GM21423 (cell line): ENCODE measurements around the gene ZNF462.
"Not testable (repeated sequence)": the region's sequence is repeated elsewhere in the genome, so short reads cannot be mapped to it uniquely, and the experiment has no call there.

ENCODE experiments used
- ATAC-seq: cut with Tn5 transposase; IDR thresholded peaks from one replicate; pipeline ENCODE4 v1.9.1; 2021; ENCODE audit warnings: mild to moderate bottlenecking, moderate library complexity; ENCODE audit not compliant: unreplicated experiment

The ZNF462 gene, protein sequence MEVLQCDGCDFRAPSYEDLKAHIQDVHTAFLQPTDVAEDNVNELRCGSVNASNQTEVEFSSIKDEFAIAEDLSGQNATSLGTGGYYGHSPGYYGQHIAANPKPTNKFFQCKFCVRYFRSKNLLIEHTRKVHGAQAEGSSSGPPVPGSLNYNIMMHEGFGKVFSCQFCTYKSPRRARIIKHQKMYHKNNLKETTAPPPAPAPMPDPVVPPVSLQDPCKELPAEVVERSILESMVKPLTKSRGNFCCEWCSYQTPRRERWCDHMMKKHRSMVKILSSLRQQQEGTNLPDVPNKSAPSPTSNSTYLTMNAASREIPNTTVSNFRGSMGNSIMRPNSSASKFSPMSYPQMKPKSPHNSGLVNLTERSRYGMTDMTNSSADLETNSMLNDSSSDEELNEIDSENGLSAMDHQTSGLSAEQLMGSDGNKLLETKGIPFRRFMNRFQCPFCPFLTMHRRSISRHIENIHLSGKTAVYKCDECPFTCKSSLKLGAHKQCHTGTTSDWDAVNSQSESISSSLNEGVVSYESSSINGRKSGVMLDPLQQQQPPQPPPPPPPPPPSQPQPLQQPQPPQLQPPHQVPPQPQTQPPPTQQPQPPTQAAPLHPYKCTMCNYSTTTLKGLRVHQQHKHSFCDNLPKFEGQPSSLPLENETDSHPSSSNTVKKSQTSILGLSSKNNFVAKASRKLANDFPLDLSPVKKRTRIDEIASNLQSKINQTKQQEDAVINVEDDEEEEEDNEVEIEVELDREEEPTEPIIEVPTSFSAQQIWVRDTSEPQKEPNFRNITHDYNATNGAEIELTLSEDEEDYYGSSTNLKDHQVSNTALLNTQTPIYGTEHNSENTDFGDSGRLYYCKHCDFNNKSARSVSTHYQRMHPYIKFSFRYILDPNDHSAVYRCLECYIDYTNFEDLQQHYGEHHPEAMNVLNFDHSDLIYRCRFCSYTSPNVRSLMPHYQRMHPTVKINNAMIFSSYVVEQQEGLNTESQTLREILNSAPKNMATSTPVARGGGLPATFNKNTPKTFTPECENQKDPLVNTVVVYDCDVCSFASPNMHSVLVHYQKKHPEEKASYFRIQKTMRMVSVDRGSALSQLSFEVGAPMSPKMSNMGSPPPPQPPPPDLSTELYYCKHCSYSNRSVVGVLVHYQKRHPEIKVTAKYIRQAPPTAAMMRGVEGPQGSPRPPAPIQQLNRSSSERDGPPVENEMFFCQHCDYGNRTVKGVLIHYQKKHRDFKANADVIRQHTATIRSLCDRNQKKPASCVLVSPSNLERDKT (N-terminal part only)

DNA sequence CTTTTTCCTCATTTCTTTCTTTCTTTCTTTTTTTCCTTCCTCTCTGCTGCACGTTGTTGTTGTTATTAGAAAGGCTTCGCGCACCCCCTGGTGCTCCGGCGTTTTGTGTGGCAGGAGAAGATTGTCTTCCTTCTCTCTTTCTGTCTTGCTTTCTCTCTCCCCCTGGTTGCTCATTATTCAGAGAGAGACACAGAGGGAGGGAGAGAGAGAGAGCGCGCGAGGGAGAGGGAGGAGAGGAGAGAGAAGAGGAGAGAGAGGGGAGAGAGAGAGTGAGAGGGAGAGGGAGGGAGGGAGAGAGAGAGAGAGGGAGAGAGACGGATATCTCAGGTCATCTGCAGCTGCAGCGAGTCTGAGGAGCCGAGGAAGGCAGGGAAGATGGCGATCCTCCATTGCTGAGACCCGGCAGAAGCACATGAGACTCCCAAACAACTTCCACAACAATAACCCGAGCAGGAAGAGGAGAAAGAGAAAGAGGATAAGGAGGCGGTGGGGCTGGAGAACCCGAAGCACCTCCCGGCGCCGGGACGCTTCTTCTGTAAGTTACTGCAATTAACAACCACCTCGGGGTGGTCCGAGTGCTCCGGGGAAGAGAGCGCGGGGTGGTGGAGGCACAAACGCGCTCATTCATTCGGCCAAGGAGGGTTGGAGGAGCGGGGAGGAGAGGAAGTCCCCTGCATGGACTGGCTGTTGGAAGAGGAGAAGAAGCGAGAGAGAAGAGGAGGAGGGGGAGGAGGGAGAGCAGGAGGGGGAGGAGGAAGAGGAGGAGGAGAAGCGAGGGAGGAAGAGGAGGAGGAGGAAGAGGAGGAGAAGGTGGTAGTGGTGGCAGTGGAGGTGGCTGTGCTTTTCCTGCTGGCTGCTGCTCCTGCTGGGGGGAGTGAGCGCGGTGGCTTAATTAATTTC, at the start of gene ZNF462:
Gene ZNF462, plus strand, starts transcription at position 346 of the 900 bp plus-strand sequence. CDS start 60,218 bp downstream, outside the sequence.
- ATAC-seq = no peak

DNA sequence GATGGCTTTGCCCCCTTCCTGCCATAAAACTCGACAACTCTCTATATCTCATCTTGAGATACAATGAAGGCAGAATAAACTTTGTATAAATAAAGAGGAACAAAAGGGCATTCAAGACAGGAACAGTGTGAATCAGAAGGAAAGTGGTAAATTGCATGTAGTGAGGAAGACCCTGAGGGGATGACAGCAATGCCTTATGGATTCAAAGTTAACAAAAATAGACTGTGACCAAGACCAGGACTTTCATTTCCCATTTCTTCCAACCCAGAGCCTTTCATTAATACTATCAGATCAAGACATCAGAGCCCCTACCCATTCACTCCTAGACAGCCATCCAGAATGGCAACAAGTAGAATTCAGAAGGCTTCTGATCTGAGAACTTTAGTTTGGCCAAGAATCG, 46.4 kb upstream of the ZNF462 start:
- ATAC-seq = no peak

- ATAC-seq = no peak
Measured at GRCh38 chr9:106818034-106818433, 44.9 kb upstream of the ZNF462 start.

DNA sequence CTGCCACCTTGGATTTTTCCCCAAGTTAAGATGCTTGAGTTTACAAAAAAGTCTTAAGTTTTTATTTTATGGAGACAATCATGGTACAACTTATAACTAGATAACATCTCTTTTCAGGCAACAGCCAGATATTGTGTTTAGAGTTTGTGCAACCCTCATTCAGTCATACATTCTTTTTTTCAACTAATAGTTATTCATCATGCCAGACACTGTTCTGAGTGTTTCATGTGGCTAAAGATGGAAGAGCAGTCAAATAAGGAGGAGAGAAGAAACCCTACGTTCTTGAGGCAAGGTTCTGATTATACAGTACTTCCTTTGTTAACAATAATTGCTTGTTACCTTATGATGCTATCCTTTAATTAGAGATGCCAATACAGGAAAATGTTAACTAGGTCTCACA, 42.1 kb upstream of the ZNF462 start:
- ATAC-seq = no peak

- no peak for ATAC-seq
Measured at GRCh38 chr9:106828070-106828469, 34.9 kb upstream of the ZNF462 start.

GRCh38 chr9:106828965-106829364, 34.0 kb upstream of the ZNF462 start:
- no peak for ATAC-seq

DNA sequence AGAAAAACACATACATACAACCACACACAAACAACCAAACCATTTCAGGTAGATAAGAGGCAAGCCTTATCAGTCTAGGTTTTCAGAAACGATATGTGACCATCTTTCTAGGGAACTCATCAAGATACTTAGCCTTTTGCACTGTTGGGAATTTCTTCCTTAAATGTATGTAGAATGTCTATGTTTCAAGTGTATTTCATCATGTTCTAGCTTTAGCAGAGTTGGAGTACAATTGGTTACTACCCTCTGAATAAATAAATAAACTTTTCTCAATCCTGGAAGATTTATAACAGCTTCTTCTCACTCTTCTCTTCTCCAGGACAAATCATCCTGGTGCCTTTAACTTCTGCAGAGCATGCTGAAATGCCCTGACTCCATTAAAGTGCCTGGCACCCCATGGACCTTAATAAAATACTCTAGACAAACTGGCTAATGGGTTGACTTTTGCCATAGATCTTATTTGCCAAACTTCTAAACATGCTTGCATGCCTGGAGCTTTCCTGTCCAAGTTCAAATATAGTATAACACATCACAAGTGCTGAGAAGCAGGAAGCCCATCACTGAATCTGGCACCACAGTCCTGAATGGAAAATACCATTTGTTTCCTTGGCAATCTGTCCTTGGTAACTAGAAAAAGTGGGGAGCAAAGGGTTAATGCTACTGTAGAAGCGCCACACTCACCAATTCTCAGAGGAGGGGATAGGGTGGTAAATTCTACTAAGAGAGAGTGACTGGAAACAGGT, 33.1 kb upstream of the ZNF462 start:
- no peak for ATAC-seq

- ATAC-seq = no peak
Measured at GRCh38 chr9:106830527-106831150, 32.3 kb upstream of the ZNF462 start.

DNA sequence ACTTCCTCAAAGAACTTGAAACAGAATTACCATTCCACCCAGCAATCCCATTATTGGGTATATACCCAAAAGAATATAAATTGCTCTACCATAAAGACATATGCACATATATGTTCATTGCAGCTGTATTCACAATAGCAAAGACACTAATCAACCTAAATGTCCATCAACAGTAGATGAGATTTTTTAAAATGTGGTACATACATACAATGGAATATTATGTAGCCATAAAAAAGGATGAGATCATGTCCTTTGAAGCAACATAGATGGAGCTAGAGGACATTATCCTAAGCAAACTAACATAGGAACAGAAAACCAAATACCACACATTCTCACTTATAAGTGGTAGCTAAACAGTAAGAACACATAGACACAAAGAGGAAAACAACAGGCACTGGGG, 28.1 kb upstream of the ZNF462 start:
- no peak for ATAC-seq

GRCh38 chr9:106835840-106836239, 27.1 kb upstream of the ZNF462 start:
- ATAC-seq = no peak

GRCh38 chr9:106843371-106843770, 19.6 kb upstream of the ZNF462 start:
- no peak for ATAC-seq

DNA sequence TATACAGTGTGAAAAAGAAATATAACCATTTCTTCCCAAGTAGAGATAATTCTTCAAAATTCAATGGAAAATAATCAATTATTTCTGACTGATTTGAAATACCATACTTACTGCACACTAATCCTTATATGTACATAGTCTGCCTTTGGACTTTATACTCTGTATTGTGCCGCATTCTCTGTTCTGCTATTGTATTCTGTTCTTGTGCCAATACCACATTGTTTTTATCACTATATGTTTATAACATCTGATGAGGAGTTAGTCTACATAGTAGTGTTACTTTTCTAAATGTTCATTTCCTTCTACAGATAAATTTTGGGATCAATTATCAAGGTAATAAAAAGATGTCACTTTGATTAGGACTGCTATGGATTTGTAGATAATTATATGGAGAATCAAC, 16.7 kb upstream of the ZNF462 start:
- ATAC-seq = no peak

DNA sequence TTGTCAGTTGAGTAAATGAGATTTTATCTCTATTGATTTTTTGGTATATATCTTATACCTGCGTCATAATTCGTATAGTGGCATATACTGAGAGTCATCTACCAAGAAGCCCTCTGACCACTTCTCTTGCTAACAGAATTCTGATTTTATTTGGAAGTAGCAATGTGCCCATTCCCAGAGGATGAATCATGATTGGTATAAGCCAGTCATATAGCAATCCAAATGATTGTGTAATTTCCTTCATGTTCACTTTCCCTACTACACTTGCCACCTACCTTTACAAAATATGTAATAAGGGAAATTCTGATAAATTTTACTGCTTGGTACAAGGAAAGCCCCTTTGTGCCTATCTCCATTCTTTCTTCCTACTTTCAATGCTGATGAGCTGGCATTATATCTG, 16.1 kb upstream of the ZNF462 start:
- no peak for ATAC-seq

DNA sequence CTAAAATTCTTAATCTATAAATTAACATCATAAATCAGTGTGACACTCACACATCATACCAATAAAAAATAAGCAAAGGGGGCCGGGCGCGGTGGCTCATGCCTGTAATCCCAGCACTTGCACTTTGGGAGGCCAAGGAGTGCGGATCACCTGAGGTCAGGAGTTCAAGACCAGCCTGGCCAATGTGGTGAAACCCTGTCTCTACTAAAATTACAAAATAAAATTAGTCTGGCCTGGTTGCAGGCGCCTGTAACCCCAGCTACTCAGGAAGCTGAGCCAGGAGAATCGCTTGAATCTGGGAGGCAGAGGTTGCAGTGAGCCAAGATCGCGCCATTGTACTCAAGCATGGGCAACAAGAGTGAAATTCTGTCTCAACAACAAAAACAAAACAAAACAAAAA, 11.3 kb upstream of the ZNF462 start:
- ATAC-seq = not testable (repeated sequence)

- ATAC-seq = no peak
Measured at GRCh38 chr9:106857811-106858470, 5.0 kb upstream of the ZNF462 start.

DNA sequence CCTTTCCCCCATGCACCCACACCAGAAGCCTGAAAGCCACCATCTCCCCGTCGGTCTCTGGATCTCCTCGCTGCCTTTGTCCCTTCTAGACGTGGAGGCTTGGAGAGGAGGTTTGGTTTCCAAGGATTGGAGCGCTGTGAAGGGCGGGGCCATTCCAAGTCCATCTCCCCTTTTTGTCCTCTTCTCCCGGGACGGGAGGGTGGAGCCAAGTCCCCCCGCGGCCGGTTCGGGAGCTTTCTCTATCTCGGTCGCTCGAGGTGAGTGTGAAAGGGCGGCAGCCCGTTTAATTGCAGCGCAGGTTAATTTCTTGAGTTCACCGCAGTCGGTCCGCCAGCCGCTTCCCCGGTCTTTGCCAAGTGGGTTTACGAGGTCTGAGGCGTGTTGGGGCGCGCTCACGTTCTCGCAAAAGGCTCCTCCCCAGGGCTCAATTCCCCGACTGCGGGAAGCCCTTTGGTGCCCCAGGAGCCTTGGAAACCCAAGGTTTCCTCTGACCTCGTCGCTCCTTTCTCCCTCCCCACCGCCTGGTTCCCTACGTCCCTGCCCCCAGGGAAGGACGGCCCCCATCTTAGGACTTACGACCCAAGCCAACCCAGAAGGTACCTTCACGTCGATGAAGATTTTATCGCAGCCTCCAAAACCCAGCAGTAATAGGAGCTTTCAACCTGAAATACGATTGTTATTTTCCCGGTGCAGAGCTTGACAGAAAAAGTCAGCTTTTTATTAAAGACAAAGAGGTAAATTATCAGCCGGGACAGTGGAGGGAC, 2.8 kb upstream of the ZNF462 start:
- ATAC-seq = no peak

DNA sequence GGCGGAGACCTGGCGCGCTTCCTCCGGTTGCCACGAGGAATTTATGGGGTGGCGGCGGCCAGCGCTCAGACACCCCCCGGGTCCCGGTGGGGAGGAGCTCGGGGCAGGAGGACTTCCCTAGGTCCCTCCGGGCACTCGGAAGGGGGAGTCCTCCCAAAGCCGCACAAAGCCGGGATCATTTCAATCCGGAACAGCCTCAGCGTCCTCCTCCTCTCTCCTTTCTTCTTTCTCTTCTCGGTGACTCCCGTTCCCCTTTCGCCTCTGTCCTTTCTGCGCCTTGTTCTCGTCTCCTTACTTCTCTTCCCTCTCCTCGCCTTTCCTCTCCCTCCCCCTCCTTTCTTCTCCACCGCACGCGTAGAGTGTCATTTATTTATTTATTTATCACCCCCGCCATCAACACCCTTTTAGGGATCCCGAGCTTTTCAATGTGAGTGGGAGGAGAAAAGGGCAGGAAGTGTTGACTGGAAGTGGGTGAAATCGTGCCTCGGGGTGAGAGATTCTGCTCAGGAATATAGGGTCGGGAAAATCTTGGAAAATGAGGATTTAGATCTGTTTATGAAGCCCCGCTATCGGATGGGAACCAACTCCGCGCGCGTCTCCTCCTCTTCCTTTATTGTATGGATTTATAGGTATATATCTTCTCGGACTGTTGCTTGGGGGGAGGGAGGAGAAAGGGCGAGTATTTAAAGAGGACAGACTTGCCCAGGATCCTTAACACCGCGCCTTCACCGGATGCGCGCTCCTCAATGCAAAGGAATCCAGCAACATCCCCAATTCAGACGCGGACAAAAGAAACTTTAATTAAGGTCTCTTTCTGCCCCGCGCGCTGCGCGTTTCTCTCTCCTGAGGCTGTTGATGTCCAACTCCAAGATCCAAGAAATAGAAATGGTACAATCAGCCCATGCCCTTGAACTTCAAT, 2.0 kb upstream of the ZNF462 start:
- ATAC-seq = no peak
